ENCODE measurements around the gene RGS8.
"Not testable (repeated sequence)": the region's sequence is repeated elsewhere in the genome, so short reads cannot be mapped to it uniquely, and the experiment has no call there.

Gene RGS8

GRCh38 chr1:182700351-182700709 is 15.9 kb upstream of the RGS8 start:
- DNase-seq, result no peak

- DNase-seq, result no peak
These were observed 15.3 kb upstream of the RGS8 start for GRCh38 chr1:182699393-182700350.

- DNase-seq, result no peak
These were observed 14.6 kb upstream of the RGS8 start for GRCh38 chr1:182698971-182699370.

DNA sequence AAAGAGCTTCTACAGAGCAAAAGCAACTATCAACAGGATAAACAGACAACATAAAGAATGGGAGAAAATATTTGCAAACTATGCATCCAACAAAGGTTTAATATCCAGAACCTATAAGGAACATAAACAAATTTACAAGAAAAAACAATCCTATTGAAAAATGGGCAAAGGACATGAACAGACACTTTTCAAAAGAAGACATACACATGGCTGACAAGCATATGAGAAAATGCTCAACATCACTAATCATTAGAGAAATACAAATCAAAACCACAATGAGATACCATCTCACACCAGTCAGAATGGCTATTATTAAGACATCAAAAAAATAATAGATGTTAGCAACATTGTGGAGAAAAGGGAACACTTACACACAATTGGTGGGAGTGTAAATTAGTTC is 8.8 kb upstream of the RGS8 start:
- DNase-seq, result not testable (repeated sequence)

GRCh38 chr1:182690886-182691443 is 6.6 kb upstream of the RGS8 start:
- DNase-seq, result no peak

DNA sequence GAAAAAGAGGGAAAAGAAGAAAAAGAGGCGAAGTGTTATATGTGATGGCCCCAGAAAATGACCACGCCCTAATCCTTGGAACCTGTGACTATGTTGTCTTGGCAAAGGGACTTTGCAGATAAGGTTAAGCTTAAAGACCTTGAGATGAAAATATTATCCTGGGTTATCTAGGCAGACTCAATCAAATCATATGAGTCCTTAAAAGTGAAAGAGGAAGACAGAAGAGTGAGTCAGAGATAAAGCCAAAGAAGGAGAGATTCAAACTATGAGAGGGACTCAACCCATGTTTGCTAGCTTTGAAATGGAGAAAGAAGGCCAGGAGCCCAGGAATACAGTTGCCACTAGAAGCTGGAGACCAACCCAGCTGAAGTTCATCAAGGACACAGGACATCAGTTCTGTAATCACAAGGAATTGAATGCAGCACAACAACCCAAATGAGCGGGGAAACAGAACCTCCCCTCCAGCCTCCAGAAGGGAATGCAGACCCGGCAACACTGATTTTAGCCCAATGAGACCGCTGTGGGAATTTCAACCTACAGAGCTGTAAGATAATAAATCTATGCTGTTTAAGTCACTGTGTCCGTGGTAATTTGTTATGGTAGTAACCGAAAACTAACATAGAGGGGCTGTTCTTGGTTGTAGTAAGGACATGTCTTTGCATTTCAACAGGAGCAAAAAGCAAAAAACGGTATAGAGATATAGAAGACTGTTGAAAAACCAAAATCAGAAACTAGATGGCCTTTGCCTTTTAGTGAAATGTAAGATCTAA is 4.2 kb upstream of the RGS8 start:
- DNase-seq, result no peak

- DNase-seq, result no peak
These were observed 3.0 kb upstream of the RGS8 start for GRCh38 chr1:182687361-182687760.

DNA sequence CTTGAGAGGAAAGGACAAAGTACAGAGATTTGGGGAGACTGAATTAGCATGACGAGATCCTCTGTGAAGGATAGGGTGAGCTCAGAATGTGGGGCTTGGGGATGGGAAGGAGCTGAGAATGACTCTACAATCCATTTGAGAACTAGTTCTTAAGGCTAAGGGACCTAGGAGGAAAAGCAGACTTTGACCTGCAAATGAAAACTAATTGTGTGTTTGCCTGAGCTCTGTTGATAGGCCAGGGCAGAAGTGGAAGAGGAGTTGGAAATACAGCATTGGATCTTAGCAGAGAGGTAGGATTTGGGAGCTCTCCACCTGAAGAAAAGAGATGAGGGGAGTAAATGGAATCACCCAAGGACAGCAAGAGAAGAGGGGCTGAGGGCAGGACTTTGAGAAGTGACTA is 2.1 kb upstream of the RGS8 start:
- DNase-seq, result no peak

- no peak for DNase-seq
These were observed 828 bp upstream of the RGS8 start for GRCh38 chr1:182685215-182685614.

DNA sequence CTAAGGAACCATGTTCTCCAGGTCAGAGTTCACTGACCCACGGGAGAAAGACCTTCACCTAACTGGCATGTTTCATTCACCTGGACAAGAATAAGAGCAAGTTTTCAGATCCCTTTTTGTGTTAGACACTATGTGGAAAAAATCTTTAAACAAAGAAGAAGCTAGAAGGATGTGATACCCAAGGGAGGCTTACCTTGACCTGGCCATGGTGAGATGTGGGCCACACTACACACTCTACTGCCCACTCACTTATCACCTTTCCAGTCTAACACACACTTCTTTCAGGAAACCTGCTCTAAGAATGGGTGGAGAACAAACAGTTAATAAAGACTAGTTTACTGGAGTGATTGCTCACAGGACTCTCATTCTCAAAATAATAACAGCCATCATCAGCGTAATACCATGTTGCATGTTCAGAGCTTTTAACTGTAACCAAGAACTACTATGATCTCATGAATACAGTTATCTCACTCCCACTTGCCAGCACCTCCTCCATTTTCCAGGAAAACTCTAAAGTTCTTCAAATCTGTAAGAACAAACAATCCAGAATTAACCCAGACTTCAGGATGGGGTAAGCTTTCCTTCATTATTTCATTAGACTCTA is 1.4 kb downstream of the RGS8 start:
- no peak for DNase-seq

- no peak for DNase-seq
These were observed 2.0 kb downstream of the RGS8 start for GRCh38 chr1:182682406-182682805.

GRCh38 chr1:182681568-182681912 is 2.8 kb downstream of the RGS8 start:
- no peak for DNase-seq

GRCh38 chr1:182680901-182681567 is 3.4 kb downstream of the RGS8 start:
- DNase-seq, result no peak

GRCh38 chr1:182680408-182680807 is 4.0 kb downstream of the RGS8 start:
- no peak for DNase-seq

GRCh38 chr1:182679684-182680083 is 4.7 kb downstream of the RGS8 start:
- no peak for DNase-seq

- no peak for DNase-seq
These were observed 6.8 kb downstream of the RGS8 start for GRCh38 chr1:182677397-182678098.

GRCh38 chr1:182676274-182676673 is 8.1 kb downstream of the RGS8 start:
- DNase-seq, result no peak

- no peak for DNase-seq
These were observed 9.8 kb downstream of the RGS8 start for GRCh38 chr1:182674346-182675246.

GRCh38 chr1:182672487-182672836 is 11.9 kb downstream of the RGS8 start:
- no peak for DNase-seq

GRCh38 chr1:182671750-182672486 is 12.5 kb downstream of the RGS8 start:
- no peak for DNase-seq
